Measurements from ENCODE around the gene MTX1.
"Not testable (repeated sequence)": the region's sequence is repeated elsewhere in the genome, so short reads cannot be mapped to it uniquely, and the experiment has no call there.

The MTX1 gene

GRCh38 chr1:155188268-155188667 is 20.2 kb upstream of the MTX1 start:
- no peak for DNase-seq (ENCODE audit: low read depth)

- DNase-seq (ENCODE audit: low read depth), result not testable (repeated sequence)
Measured at GRCh38 chr1:155189926-155190325, 18.6 kb upstream of the MTX1 start.

DNA sequence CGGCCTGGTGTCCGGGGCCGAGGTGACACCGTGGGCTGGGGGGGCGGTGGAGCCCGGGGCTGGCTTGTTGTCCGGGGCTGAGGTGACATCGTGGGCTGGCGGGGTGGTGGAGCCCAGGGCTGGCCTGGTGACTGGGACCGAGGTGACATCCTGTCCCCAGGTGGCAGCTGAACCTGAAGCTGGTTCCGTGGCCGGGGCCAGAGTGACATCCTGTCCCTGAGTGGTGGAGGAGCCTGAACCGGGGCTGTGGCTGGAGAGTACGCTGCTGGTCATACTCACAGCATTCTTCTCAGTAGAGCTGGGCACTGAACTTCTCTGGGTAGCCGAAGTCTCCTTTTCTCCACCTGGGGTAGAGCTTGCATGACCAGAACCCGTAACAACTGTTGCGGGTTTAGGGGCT is 16.6 kb upstream of the MTX1 start:
- DNase-seq (ENCODE audit: low read depth), result no peak

GRCh38 chr1:155192346-155193274 is 15.9 kb upstream of the MTX1 start:
- DNase-seq (ENCODE audit: low read depth), result no peak

- peak; percentile 78 for DNase-seq (ENCODE audit: low read depth)
Measured at GRCh38 chr1:155193275-155193990, 15.1 kb upstream of the MTX1 start.

DNA sequence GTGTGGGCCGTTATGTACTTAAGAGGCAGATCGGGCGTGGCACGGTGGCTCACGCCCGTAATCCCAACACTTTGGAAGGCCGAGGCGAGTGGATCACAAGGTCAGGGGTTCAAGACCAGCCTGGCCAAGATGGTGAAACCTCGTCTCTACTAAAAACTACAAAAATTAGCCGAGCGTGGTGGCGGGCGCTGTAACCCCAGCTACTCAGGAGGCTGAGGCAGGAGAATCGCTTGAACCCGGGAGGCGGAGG is 14.6 kb upstream of the MTX1 start:
- DNase-seq (ENCODE audit: low read depth), result not testable (repeated sequence)

DNA sequence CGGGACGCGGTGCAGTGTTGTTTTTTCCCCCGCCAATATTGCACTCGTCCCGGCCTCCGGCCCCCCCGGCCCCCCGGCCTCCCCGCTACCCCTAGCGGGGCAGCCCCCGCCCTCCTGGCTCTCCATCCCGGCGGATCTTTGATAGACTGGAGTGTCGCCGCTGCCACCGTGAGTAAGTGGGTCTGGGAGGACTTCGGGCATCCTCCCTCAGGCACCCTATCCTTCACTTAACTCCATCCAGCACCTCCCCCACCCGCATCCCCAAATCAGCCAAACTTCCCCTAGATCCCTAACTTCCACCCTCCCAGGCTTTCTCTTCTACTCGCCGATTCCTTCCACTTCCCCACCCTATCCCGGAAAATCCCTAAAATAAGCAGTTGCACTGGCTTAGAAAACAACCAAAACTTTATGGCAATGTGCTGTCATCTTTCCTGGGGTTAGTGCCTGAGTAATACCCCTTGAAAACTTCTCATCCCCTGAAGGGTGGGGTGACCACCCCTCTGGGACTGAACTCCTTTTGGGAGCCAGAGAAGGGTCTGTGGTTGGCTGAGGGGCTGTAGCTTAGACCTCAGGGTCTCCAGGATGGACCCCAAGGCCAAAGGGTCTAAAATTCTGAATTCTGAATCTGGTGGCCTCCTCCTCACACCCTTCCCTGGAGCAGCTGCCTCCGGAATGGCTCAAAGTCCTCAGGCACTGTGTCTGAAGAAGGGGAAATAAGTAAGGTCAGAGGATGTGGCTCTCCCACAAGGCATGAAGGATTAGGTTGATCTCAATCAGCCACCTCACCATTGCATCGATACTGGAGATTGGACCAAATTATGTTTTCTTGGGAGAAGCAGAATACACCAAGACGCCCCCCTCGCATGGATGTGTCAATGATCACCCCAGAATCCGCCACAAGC is 13.0 kb upstream of the MTX1 start:
- no peak for DNase-seq (ENCODE audit: low read depth)

DNA sequence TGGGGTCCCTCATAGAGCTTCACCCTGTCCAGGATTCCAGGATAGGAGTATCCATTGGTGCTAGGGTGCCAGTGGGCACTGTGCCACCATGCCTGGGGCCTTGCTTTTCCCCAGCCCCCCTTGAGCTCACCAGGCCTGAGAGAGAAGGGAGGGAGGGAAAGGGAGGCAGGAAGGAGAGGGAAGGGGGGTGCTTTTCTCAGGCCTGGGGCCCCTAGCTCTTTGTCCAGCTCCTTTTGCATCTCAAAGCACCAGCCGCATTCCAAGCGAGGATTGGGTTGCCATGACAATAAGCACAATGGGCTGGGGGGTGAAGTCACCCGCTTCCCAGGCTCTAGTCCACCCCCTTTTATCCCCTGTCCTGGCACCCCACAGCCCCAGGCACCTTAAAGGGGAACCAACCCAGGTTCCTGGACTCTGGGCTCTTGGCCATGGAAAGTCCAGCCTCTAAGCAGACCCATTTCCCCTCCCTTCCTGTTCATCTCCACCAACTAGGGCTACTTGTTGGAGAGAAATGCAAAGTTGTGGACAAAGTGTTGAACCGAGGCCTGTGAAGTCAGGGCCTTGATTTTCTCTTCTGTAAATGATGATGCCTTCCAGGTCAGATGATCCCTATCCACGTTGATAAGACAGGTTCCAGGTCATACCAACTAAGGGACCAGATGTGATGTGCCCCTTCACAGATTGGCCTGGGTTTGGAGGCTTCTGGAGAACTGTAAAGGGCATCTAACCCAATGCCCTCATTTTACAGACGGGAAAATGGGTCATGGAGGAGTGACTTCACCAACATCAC is 12.2 kb upstream of the MTX1 start:
- no peak for DNase-seq (ENCODE audit: low read depth)

DNA sequence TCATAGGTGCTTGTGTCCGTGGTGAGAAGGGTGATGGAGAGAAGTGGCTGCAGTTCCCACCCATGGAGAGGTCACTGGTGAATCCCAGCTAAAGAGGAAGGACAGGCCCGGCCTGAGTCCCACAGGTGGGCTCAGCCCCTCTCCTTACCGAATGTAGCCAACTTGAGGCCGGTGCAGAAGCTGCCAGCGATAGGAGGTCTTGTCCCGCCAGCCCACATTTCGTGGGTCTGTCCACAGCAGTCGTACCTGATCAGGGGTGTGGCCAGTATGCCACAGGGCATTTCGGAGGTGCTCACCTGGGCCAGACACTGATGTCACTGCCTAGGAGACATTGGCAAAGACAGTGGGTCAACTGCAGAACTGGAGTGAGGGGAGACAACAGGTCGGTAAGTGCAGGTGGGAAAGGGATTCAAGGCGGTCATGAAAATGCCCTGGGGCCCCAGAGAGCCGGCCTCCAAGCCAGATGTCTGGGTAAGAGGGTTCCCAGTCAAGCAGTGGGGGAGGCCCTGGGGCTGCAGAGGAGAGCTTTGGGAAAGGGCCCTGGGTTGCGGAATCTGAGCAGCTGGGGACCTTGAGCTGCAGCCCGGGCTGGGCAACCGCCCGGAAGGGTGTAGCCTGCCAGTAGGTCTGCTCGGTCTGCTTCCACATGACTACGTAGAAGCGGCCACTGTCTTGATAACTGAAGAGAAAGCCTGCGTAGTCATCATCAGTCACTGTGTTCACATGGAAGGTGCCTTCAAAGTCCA is 11.4 kb upstream of the MTX1 start:
- no peak for DNase-seq (ENCODE audit: low read depth)

DNA sequence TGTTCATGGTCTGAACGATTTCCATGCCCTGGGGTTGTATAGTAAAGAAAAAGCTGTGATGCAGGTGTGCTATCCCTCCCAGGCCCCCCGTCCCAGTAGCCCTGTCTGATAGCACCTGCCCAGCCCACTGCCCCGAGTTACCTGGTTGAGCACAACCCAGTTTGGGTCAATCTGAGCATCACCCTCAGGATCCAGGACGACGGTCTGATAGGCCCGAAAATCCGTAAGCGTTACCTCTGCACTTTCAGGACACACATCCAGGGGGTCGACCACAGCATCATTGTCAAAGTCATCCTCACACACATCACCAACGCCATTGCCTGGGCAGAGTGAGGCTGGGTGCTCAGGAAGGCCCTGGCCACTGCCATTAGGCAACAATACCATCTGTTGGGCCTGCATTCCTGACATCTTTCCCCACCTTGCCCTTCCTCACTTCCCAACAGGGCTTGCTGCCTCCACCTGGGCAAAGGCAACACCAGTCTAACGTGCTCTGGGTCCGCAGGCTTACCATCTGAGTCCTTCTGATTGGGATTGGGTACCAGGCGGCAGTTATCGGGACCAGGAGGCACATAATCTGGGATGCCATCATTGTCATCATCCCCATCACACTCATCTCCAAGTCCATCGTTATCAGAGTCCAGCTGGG is 10.5 kb upstream of the MTX1 start:
- no peak for DNase-seq (ENCODE audit: low read depth)

GRCh38 chr1:155198547-155198906 is 10.0 kb upstream of the MTX1 start:
- no peak for DNase-seq (ENCODE audit: low read depth)

DNA sequence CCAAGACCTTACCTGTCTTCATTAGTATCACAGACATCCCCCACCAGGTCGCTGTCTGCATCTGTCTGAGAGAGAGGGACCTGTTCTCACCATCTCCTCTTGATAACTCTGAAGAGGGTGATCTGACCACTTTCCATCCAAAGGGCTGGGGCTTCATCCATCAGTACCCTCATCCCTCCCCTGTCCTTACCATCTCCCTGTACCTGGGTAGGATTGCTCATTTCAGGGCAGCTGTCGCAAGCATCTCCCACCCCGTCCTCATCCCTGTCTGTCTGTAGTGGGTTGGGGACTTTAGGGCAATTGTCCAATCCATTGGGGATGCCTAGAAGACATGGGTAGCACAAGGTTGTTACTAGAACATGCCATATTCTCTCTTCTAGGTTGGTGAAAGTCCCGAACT is 8.7 kb upstream of the MTX1 start:
- DNase-seq (ENCODE audit: low read depth), result no peak

GRCh38 chr1:155200920-155201319 is 7.6 kb upstream of the MTX1 start:
- DNase-seq (ENCODE audit: low read depth), result no peak

DNA sequence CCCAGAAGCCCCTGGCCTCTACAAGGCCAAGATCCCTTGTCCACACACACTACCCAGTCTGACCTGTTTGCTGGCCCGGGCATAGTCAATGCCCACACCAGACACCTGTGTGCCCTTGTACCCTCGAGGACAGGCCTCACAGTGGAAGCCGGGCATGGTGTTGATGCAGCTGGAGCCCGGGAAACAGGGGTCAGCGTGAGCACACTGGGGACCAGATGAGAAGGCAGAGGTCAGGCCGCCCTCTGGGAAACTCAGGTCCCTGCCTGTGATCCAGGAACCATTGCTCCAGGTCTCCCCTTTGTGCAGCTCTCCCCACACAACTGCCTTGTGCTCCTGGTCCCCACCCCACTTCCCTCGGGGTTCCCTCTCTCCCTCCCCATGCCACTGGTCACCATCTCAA is 6.3 kb upstream of the MTX1 start:
- no peak for DNase-seq (ENCODE audit: low read depth)

- DNase-seq (ENCODE audit: low read depth), result no peak
Measured at GRCh38 chr1:155202731-155203515, 5.6 kb upstream of the MTX1 start.

DNA sequence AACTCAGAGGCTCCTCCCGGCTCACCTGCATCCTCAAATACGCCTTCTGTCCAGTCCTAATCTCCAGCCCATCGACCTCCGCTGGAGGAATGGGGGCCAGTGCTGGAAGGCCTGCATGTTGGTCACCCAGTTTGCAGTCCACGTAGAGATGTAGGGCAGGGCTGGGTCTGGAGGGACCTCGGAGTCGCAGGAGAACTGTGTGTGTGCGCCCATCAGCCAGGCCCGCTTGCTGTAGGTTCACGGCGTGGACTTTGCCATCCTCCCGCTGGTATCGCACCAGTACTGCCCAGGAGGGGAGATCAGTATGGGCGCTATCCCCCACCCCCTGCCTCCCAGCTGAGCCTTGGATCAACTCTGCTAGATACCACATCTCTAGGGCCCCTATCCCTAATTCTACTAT is 3.5 kb upstream of the MTX1 start:
- DNase-seq (ENCODE audit: low read depth), result no peak

DNA sequence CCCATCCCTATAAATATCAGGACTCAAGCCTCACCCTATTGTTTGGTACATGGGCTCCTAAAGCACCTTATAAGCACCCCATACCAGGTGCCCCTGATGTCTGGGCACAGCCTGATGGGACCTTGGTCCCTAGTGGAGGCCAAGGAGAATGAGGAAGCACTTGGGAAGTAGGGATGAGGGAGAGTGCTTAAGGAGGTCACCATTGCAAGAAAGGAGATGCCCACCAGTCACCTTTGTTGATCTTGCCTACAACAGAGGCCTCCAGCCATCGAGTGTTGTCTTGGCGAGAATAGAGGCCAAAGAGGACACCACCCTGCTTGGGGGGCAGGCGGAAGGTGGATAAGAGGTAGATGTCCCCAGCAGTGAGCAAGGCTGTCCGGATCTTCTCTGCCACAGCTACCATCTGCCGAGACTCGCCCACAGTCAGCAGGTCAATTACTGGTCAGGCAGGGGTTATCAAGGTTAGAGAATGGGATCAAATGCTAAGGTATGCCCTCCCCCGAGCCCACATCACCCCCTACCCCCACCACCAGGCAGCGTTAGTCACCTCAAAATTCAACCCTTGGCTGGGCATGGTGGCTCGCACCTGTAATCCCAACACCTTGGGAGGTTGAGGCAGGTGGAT is 2.4 kb upstream of the MTX1 start:
- DNase-seq (ENCODE audit: low read depth), result no peak

- DNase-seq (ENCODE audit: low read depth), result peak; percentile 85
Measured at GRCh38 chr1:155206891-155207805, 1.3 kb upstream of the MTX1 start.
